IMR-90 (cell line): ENCODE measurements around the gene TPGS1. TPM values are rescaled to one million over a fixed set of nuclear protein-coding genes. Genes with fewer than 3 reads are reported as not detected.

Experiments used
- ATAC-seq: fragments of 200-7000 bp; cut with Tn5 transposase; 2 replicates; pipeline ENCODE4 v1.9.1; 2020; ENCODE audit warnings: low read depth, mild to moderate bottlenecking, moderate library complexity
- BruUV-seq: library from RNA; stranded (reverse); fragments of 400-500 nt; replicated peaks from 2 replicates; lab custom pipeline; 2021; lab: Mats Ljungman, UMichigan
- CTCF ChIA-PET: fragments of 300-600 bp; formaldehyde crosslinking; extraction: SDS; loops from one replicate; lab custom pipeline; 2021; ENCODE audit warnings: antibody characterized with exemption; lab: Yijun Ruan, JAX
- POLR2A ChIA-PET: fragments of 300-600 bp; sonication (Branson Sonifier 250); formaldehyde crosslinking; loops from one replicate; lab custom pipeline; 2022; ENCODE audit warnings: antibody characterized with exemption; ENCODE audit not compliant: unreplicated experiment; lab: Charles Lee
- DNase-seq: peaks from one replicate; pipeline ENCODE4 v3.0.0; 2013
- H2AFZ ChIP-seq: replicated peaks from 2 replicates; pipeline ENCODE3; 2013; ENCODE audit warnings: low read length, mild to moderate bottlenecking; ENCODE audit not compliant: poor library complexity
- H2AK5ac ChIP-seq: 2 replicates; pipeline ENCODE4 v1.6.1; 2013; ENCODE audit warnings: low read depth, low read length, inconsistent platforms
- H2AK9ac ChIP-seq: replicated peaks from 2 replicates; pipeline ENCODE3; 2013; ENCODE audit warnings: mild to moderate bottlenecking, low read depth, low read length, moderate library complexity; ENCODE audit not compliant: poor library complexity
- H2BK120ac ChIP-seq: 2 replicates; pipeline ENCODE4 v1.6.1; 2013; ENCODE audit warnings: low read depth, low read length, inconsistent platforms
- H2BK15ac ChIP-seq: 3 replicates; pipeline ENCODE4 v1.6.1; 2013; ENCODE audit warnings: low read depth, low read length, inconsistent platforms
- H2BK20ac ChIP-seq: 2 replicates; pipeline ENCODE4 v1.6.1; 2013; ENCODE audit warnings: low read depth, mild to moderate bottlenecking, inconsistent platforms, low read length, moderate library complexity
- H2BK5ac ChIP-seq: 2 replicates; pipeline ENCODE4 v1.6.1; 2013; ENCODE audit warnings: mild to moderate bottlenecking, low read depth, low read length, inconsistent platforms; ENCODE audit not compliant: poor library complexity, severe bottlenecking
- H3K14ac ChIP-seq: replicated peaks from 2 replicates; pipeline ENCODE4 v1.6.1; 2013; ENCODE audit warnings: low read depth, low read length, inconsistent platforms
- H3K18ac ChIP-seq: 2 replicates; pipeline ENCODE4 v1.6.1; 2013; ENCODE audit warnings: low read depth, low read length, control low read depth
- H3K23ac ChIP-seq: 2 replicates; pipeline ENCODE4 v1.6.1; 2013; ENCODE audit warnings: low read depth, low read length, inconsistent platforms
- H3K27ac ChIP-seq: 2 replicates; pipeline ENCODE4 v1.5.1; 2013; ENCODE audit warnings: mild to moderate bottlenecking, control low read depth, low read length; ENCODE audit not compliant: insufficient read depth
- H3K27me3 ChIP-seq: 2 replicates; pipeline ENCODE4 v1.6.1; 2013; ENCODE audit warnings: low read length; ENCODE audit not compliant: control insufficient read depth, insufficient read depth
- H3K36me3 ChIP-seq: 2 replicates; pipeline ENCODE4 v1.6.1; 2013; ENCODE audit warnings: low read length, mixed read lengths; ENCODE audit not compliant: control insufficient read depth, insufficient read depth
- H3K4ac ChIP-seq: 2 replicates; pipeline ENCODE4 v1.6.1; 2013; ENCODE audit warnings: low read depth, low read length, inconsistent platforms
- H3K4me1 ChIP-seq: 2 replicates; pipeline ENCODE4 v1.6.1; 2013; ENCODE audit warnings: low read length, mixed read lengths; ENCODE audit not compliant: control insufficient read depth, insufficient read depth
- H3K4me2 ChIP-seq: 2 replicates; pipeline ENCODE4 v1.6.1; 2013; ENCODE audit warnings: low read depth, mild to moderate bottlenecking, control low read depth, low read length, moderate library complexity
- H3K4me3 ChIP-seq: 2 replicates; pipeline ENCODE4 v1.5.1; 2013; ENCODE audit warnings: low read depth, mild to moderate bottlenecking, control low read depth, low read length, moderate library complexity; ENCODE audit not compliant: insufficient read depth
- H3K56ac ChIP-seq: 2 replicates; pipeline ENCODE4 v1.6.1; 2013; ENCODE audit warnings: low read length, inconsistent platforms; ENCODE audit not compliant: insufficient read depth; ENCODE audit errors: extremely low read depth
- H3K79me1 ChIP-seq, 2 experiments: 2 replicates each; pipeline ENCODE4 v1.6.1; 2013; ENCODE audit warnings: low read length in 2 of 2, inconsistent platforms in 1 of 2, low read depth in 1 of 2
- H3K9ac ChIP-seq: 2 replicates; pipeline ENCODE4 v1.6.1; 2013; ENCODE audit warnings: low read depth, low read length, control low read depth
- H3K9me1 ChIP-seq: 2 replicates; pipeline ENCODE4 v1.6.1; 2013; ENCODE audit warnings: low read length, inconsistent platforms; ENCODE audit not compliant: insufficient read depth
- H3K9me3 ChIP-seq: 2 replicates; pipeline ENCODE4 v1.6.1; 2013; ENCODE audit warnings: low read length; ENCODE audit not compliant: control insufficient read depth, insufficient read depth
- H4K20me1 ChIP-seq: 2 replicates; pipeline ENCODE4 v1.6.1; 2013; ENCODE audit warnings: low read length, inconsistent platforms; ENCODE audit not compliant: insufficient read depth
- H4K5ac ChIP-seq: 2 replicates; pipeline ENCODE4 v1.6.1; 2013; ENCODE audit warnings: mild to moderate bottlenecking, low read depth, low read length, control low read depth
- H4K8ac ChIP-seq, 2 experiments: 2 replicates each; pipeline ENCODE4 v1.6.1; 2013; ENCODE audit warnings: low read depth in 2 of 2, low read length in 2 of 2, control low read depth in 1 of 2, inconsistent platforms in 1 of 2
- H4K91ac ChIP-seq: 2 replicates; pipeline ENCODE4 v1.6.1; 2013; ENCODE audit warnings: low read depth, low read length, inconsistent platforms; ENCODE audit not compliant: insufficient read depth
- BHLHE40 ChIP-seq: fragments of 150-350 bp; IDR thresholded peaks from 2 replicates; pipeline ENCODE4 v1.6.1; 2016; ENCODE audit warnings: mild to moderate bottlenecking, low read depth, low read length
- CHD1 ChIP-seq: IDR thresholded peaks from 2 replicates; pipeline ENCODE4 v1.6.1; 2012; ENCODE audit warnings: low read depth, low read length, improper control_type of control experiment
- MAFK ChIP-seq: IDR thresholded peaks from 2 replicates; pipeline ENCODE4 v1.6.1; 2012; ENCODE audit warnings: low read depth, low read length, improper control_type of control experiment
- MAZ ChIP-seq: IDR thresholded peaks from 2 replicates; pipeline ENCODE4 v1.6.1; 2012; ENCODE audit warnings: low read depth, mild to moderate bottlenecking, low read length, improper control_type of control experiment, moderate library complexity, borderline replicate concordance
- MXI1 ChIP-seq: IDR thresholded peaks from 2 replicates; pipeline ENCODE4 v1.6.1; 2012; ENCODE audit warnings: low read depth, mild to moderate bottlenecking, low read length, moderate library complexity, borderline replicate concordance
- NFE2L2 ChIP-seq: fragments of 150-350 bp; IDR thresholded peaks from 2 replicates; pipeline ENCODE4 v1.6.1; 2016; ENCODE audit warnings: low read depth, mild to moderate bottlenecking, low read length
- RAD21 ChIP-seq: IDR thresholded peaks from 2 replicates; pipeline ENCODE4 v1.6.1; 2012; ENCODE audit warnings: low read length, improper control_type of control experiment
- RFX5 ChIP-seq: IDR thresholded peaks from 2 replicates; pipeline ENCODE4 v1.8.0; 2012; ENCODE audit warnings: low read depth, mild to moderate bottlenecking, low read length, moderate library complexity
- SMC3 ChIP-seq: fragments of 150-350 bp; IDR thresholded peaks from 2 replicates; pipeline ENCODE4 v1.6.1; 2016; ENCODE audit warnings: low read depth, mild to moderate bottlenecking, antibody characterized with exemption, low read length, moderate library complexity
- WGBS, 2 experiments: methylation state at CpG; one replicate each; pipeline versions ENCODE4 v1.1.5 to v1.1.7; 2013; ENCODE audit warnings: missing lambda C conversion rate in 2 of 2; ENCODE audit not compliant: insufficient read length in 1 of 2; ENCODE audit errors: extremely low coverage in 2 of 2; 5-methylcytosine and 5-hydroxymethylcytosine counted together
- dilution Hi-C: fragments of 300-500 bp; cut with HindIII; formaldehyde crosslinking; loops from one replicate; pipeline ENCODE4 v1.14.3; 2018; ENCODE audit warnings: low sequenced_read_pairs; ENCODE audit not compliant: unreplicated experiment
- in situ Hi-C: fragments of 300-500 bp; cut with MboI; formaldehyde crosslinking; loops from 3 replicates; pipeline ENCODE4 v1.14.3; 2019; ENCODE audit warnings: low sequenced_read_pairs, inconsistent platforms, mixed read lengths
- intact Hi-C: fragments of 100-400 bp; cut with micrococcal nuclease; formaldehyde crosslinking; loops from 2 replicates; pipeline ENCODE4 v1.10.0; 2022
- polyA plus RNA-seq, 3 experiments: library from polyadenylated mRNA; depleted of rRNA; stranded (reverse); fragments of >200 nt; gene quantifications; 2 replicates each; pipeline ENCODE4 v1.2.3, GENCODE V29; 2012; ENCODE audit warnings: low replicate concordance in 1 of 3
- total RNA-seq: library from RNA; depleted of rRNA; stranded (reverse); fragments of >200 nt; gene quantifications from 2 replicates; pipeline ENCODE4 v1.2.3, GENCODE V29; 2012
- TF ChIP-seq, protein P1 (sequence below): conservative IDR thresholded peaks from 2 replicates; pipeline ENCODE4 v1.5.1; 2012; ENCODE audit warnings: mild to moderate bottlenecking, low read depth, low read length, improper control_type of control experiment
- TF ChIP-seq, protein P2 (sequence below): fragments of 150-350 bp; IDR thresholded peaks from 2 replicates; pipeline ENCODE4 v1.6.1; 2017; ENCODE audit warnings: mild to moderate bottlenecking, antibody characterized with exemption, low read length, low read depth

TPGS1 gene
- total and polyA plus RNA-seq, 2 of the 4 experiments (the other 2 are of a cell fraction), result 2.7 to 6.3 TPM

DNA sequence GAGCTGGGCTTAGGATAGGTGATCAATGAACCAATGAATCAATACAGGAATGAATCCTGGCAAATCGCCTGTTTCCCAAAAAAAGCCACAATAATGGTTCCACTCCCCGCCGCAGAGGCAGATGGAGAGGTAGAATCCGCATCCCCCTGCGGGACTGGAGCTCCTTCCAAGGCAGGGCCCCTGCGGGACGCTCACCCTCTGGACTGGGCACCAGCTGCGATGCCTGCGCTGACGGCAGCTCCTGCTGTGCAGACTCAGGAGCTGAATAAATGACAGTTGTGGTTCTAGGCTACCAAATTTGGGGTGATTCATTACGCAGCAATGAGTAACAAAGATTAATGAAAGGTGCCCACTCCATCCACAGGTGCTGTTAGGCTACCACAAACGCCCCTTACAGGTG is 15.4 kb downstream of the TPGS1 start:
- no peak overlapping the region for H2BK5ac ChIP-seq
- H2AFZ ChIP-seq, result no peak overlapping the region
- in situ Hi-C loops, result no loop called here
- no peak overlapping the region for H3K18ac ChIP-seq
- H3K56ac ChIP-seq, result no peak overlapping the region
- no peaks in the 10 kb centered on the region for H3K9me1 ChIP-seq
- H3K27ac ChIP-seq, result no peak overlapping the region
- CTCF ChIA-PET, result no interaction called here
- no peak overlapping the region for H2BK120ac ChIP-seq
- peaks cover 9% of the 10 kb centered on the region for H3K27me3 ChIP-seq
- DNase-seq (no peak), ATAC-seq (no peak)
- POLR2A ChIA-PET, result no interaction called here
- H3K23ac ChIP-seq, result no peak overlapping the region
- TF ChIP-seq, protein P1, sequence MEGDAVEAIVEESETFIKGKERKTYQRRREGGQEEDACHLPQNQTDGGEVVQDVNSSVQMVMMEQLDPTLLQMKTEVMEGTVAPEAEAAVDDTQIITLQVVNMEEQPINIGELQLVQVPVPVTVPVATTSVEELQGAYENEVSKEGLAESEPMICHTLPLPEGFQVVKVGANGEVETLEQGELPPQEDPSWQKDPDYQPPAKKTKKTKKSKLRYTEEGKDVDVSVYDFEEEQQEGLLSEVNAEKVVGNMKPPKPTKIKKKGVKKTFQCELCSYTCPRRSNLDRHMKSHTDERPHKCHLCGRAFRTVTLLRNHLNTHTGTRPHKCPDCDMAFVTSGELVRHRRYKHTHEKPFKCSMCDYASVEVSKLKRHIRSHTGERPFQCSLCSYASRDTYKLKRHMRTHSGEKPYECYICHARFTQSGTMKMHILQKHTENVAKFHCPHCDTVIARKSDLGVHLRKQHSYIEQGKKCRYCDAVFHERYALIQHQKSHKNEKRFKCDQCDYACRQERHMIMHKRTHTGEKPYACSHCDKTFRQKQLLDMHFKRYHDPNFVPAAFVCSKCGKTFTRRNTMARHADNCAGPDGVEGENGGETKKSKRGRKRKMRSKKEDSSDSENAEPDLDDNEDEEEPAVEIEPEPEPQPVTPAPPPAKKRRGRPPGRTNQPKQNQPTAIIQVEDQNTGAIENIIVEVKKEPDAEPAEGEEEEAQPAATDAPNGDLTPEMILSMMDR, result no peak
- TF ChIP-seq, protein P2, sequence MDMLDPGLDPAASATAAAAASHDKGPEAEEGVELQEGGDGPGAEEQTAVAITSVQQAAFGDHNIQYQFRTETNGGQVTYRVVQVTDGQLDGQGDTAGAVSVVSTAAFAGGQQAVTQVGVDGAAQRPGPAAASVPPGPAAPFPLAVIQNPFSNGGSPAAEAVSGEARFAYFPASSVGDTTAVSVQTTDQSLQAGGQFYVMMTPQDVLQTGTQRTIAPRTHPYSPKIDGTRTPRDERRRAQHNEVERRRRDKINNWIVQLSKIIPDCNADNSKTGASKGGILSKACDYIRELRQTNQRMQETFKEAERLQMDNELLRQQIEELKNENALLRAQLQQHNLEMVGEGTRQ, result no peak
- TF ChIP-seq SMC3 (no peak), MXI1 (no peak), MAFK (no peak), RAD21 (no peak), CHD1 (no peak), BHLHE40 (no peak), RFX5 (no peak), MAZ (no peak), NFE2L2 (no peak)
- WGBS, 2 experiments, result 98% methylated on average over 6 of the region's 12 CpGs; no CpG with 5 or more reads in 1 of the 2 experiments
- no TSS peak for BruUV-seq
- no peak overlapping the region for H4K91ac ChIP-seq
- H2AK9ac ChIP-seq, result no peak overlapping the region
- H3K14ac ChIP-seq, result no peak overlapping the region
- no peak overlapping the region for H2BK20ac ChIP-seq
- no peak overlapping the region for H3K4me2 ChIP-seq
- H3K4me3 ChIP-seq, result no peak overlapping the region
- H4K5ac ChIP-seq, result no peak overlapping the region
- H2BK15ac ChIP-seq, result no peak overlapping the region
- H3K36me3 ChIP-seq, result peaks cover 7% of the 10 kb centered on the region; the same call in 1 of the 2 replicates
- intact Hi-C loops, result no loop called here
- peaks cover 13% of the 10 kb centered on the region for H3K4me1 ChIP-seq
- peaks cover 4% of the 10 kb centered on the region for H3K9me3 ChIP-seq
- H3K79me1 ChIP-seq, result no peaks in the 10 kb centered on the region
- H2AK5ac ChIP-seq, result no peak overlapping the region
- no peaks in the 10 kb centered on the region for H4K20me1 ChIP-seq
- H4K8ac ChIP-seq, result no peak overlapping the region
- H3K9ac ChIP-seq, result no peak overlapping the region
- H3K4ac ChIP-seq, result no peak overlapping the region
- dilution Hi-C loops, result no loop called here
